ENCODE measurements around the gene CORO7.

- TF ChIP-seq PAX5 (IDR thresholded peaks at IDR 0.05; ENCODE audit: insufficient read depth, low read length, severe bottlenecking): no peak
- no peak for TF ChIP-seq TAF1 (IDR thresholded peaks at IDR 0.05; ENCODE audit: low read depth, low read length)
- no peak for TF ChIP-seq POLR2AphosphoS5 (IDR thresholded peaks at IDR 0.05; ENCODE audit: low read depth, low read length)
Measured at GRCh38 chr16:4420505-4421105, 4.2 kb upstream of the CORO7 start.
